ENCODE measurements around the gene RBL2.
"Not testable (repeated sequence)": the region's sequence is repeated elsewhere in the genome, so short reads cannot be mapped to it uniquely, and the experiment has no call there.

The RBL2 gene

GRCh38 chr16:53504665-53505064 is 70.4 kb downstream of the RBL2 start:
- no peak for DNase-seq (ENCODE audit: low read depth in 2 of 2)

GRCh38 chr16:53506254-53506653 is 72.0 kb downstream of the RBL2 start:
- DNase-seq (ENCODE audit: low read depth in 2 of 2), result no peak

GRCh38 chr16:53507464-53508179 is 73.4 kb downstream of the RBL2 start:
- no peak for DNase-seq (ENCODE audit: low read depth in 2 of 2)

- no peak for DNase-seq (ENCODE audit: low read depth in 2 of 2)
These were observed 75.8 kb downstream of the RBL2 start for GRCh38 chr16:53509906-53510703.

- no peak for DNase-seq (ENCODE audit: low read depth in 2 of 2)
These were observed 76.4 kb downstream of the RBL2 start for GRCh38 chr16:53510704-53511070.

- no peak for DNase-seq (ENCODE audit: low read depth in 2 of 2)
These were observed 76.8 kb downstream of the RBL2 start for GRCh38 chr16:53511084-53511402.

GRCh38 chr16:53511403-53512280 is 77.4 kb downstream of the RBL2 start:
- no peak for DNase-seq (ENCODE audit: low read depth in 2 of 2)

- DNase-seq (ENCODE audit: low read depth in 2 of 2), result not testable (repeated sequence)
These were observed 78.5 kb downstream of the RBL2 start for GRCh38 chr16:53512795-53513194.

- DNase-seq (ENCODE audit: low read depth in 2 of 2), result no peak
These were observed 81.0 kb downstream of the RBL2 start for GRCh38 chr16:53515259-53515658.

- DNase-seq (ENCODE audit: low read depth in 2 of 2), result no peak
These were observed 81.5 kb downstream of the RBL2 start for GRCh38 chr16:53515811-53516210.

GRCh38 chr16:53517851-53518250 is 83.6 kb downstream of the RBL2 start:
- DNase-seq (ENCODE audit: low read depth in 2 of 2), result no peak

GRCh38 chr16:53518550-53519416 is 84.5 kb downstream of the RBL2 start:
- peak; percentile 58 to 60 for DNase-seq (ENCODE audit: low read depth in 2 of 2)

GRCh38 chr16:53519417-53520091 is 85.3 kb downstream of the RBL2 start:
- DNase-seq (ENCODE audit: low read depth in 2 of 2), result no peak

- DNase-seq (ENCODE audit: low read depth in 2 of 2), result no peak
These were observed 89.0 kb downstream of the RBL2 start for GRCh38 chr16:53523126-53523804.

- no peak for DNase-seq (ENCODE audit: low read depth in 2 of 2)
These were observed 89.8 kb downstream of the RBL2 start for GRCh38 chr16:53523971-53524548.

GRCh38 chr16:53528797-53529196 is 94.5 kb downstream of the RBL2 start:
- DNase-seq (ENCODE audit: low read depth in 2 of 2), result no peak

- DNase-seq (ENCODE audit: low read depth in 2 of 2), result no peak
These were observed 95.2 kb downstream of the RBL2 start for GRCh38 chr16:53529513-53529912.

GRCh38 chr16:53530046-53530445 is 95.8 kb downstream of the RBL2 start:
- DNase-seq (ENCODE audit: low read depth in 2 of 2), result no peak

- DNase-seq (ENCODE audit: low read depth in 2 of 2), result no peak
These were observed 96.5 kb downstream of the RBL2 start for GRCh38 chr16:53530741-53531140.

- DNase-seq (ENCODE audit: low read depth in 2 of 2), result no peak
These were observed 99.9 kb downstream of the RBL2 start for GRCh38 chr16:53534206-53534605.
